A673 (cell line): ENCODE results near the gene KIF4B. TPM values are rescaled to one million over a fixed set of nuclear protein-coding genes. Genes with fewer than 3 reads are reported as not detected.

ENCODE experiments used
- BruUV-seq: library from RNA; stranded (reverse); fragments of 400-500 nt; replicated peaks from 2 replicates; lab custom pipeline; 2021; lab: Mats Ljungman, UMichigan
- CTCF ChIA-PET: fragments of 300-600 bp; sonication (Branson Sonifier 250); formaldehyde crosslinking; loops from one replicate; lab custom pipeline; 2022; ENCODE audit warnings: antibody characterized with exemption; lab: Charles Lee
- POLR2A ChIA-PET: fragments of 300-600 bp; sonication (Branson Sonifier 250); formaldehyde crosslinking; loops from one replicate; lab custom pipeline; 2022; ENCODE audit warnings: antibody characterized with exemption; ENCODE audit not compliant: low non-redundant PET; lab: Charles Lee
- DNase-seq: peaks from one replicate; pipeline ENCODE4 v3.0.0-alpha.2; 2015; ENCODE audit warnings: low spot score
- H3K27ac ChIP-seq: fragments of 200-600 bp; sonication (generic); 2 replicates; pipeline ENCODE4 v1.5.1; 2016; ENCODE audit warnings: mixed run types, low read depth, mild to moderate bottlenecking, mixed read lengths, antibody characterized with exemption, low read length; ENCODE audit not compliant: poor library complexity, severe bottlenecking
- H3K27me3 ChIP-seq: fragments of 200-600 bp; sonication (generic); replicated peaks from 2 replicates; pipeline ENCODE4 v1.6.1; 2017; ENCODE audit warnings: mixed run types, low read depth, mild to moderate bottlenecking, mixed read lengths, antibody characterized with exemption, low read length; ENCODE audit not compliant: insufficient read depth, poor library complexity
- H3K36me3 ChIP-seq: fragments of 200-600 bp; sonication (generic); 2 replicates; pipeline ENCODE4 v1.6.1; 2016; ENCODE audit warnings: mixed run types, mild to moderate bottlenecking, mixed read lengths, antibody characterized with exemption, low read length; ENCODE audit not compliant: insufficient read depth, poor library complexity, severe bottlenecking
- H3K4me1 ChIP-seq: fragments of 200-600 bp; sonication (generic); 2 replicates; pipeline ENCODE4 v1.6.1; 2017; ENCODE audit warnings: mixed run types, mild to moderate bottlenecking, mixed read lengths, antibody characterized with exemption, low read length; ENCODE audit not compliant: insufficient read depth, poor library complexity, severe bottlenecking
- H3K4me3 ChIP-seq: fragments of 200-600 bp; sonication (generic); 2 replicates; pipeline ENCODE4 v1.5.1; 2016; ENCODE audit warnings: low read depth, mixed run types, mild to moderate bottlenecking, mixed read lengths, low read length; ENCODE audit not compliant: poor library complexity, severe bottlenecking
- H3K9me3 ChIP-seq: fragments of 200-600 bp; sonication (generic); 2 replicates; pipeline ENCODE4 v1.6.1; 2016; ENCODE audit warnings: mixed run types, low read depth, mild to moderate bottlenecking, mixed read lengths, antibody characterized with exemption, low read length; ENCODE audit not compliant: poor library complexity, severe bottlenecking
- CTCF ChIP-seq: fragments of 300-800, 200-600 bp; sonication (generic); conservative IDR thresholded peaks from 2 replicates; pipeline ENCODE4 v1.5.1; 2017; ENCODE audit warnings: low read depth, mild to moderate bottlenecking, antibody characterized with exemption, low read length, moderate library complexity, mixed read lengths
- EZH2 ChIP-seq: fragments of 200-600 bp; sonication (generic); IDR thresholded peaks from 2 replicates; pipeline ENCODE4 v1.6.1; 2017; ENCODE audit warnings: borderline replicate concordance, low read depth, mild to moderate bottlenecking, mixed read lengths, antibody characterized with exemption, low read length; ENCODE audit not compliant: poor library complexity, severe bottlenecking
- intact Hi-C: fragments of 100-400 bp; cut with micrococcal nuclease; formaldehyde crosslinking; loops from one replicate; pipeline ENCODE4 v1.10.0; 2022; ENCODE audit not compliant: unreplicated experiment
- total RNA-seq: library from RNA; stranded (reverse); gene quantifications from 2 replicates; pipeline ENCODE4 v1.2.3, GENCODE V29; 2021

Gene KIF4B
- total RNA-seq, 1 experiment from 2014 or later, result 0.77 TPM

- Histone ChIP-seq H3K27ac (peak overlapping the region; percentile 93), H3K36me3 (no peaks in the 10 kb centered on the region), H3K9me3 (no peaks in the 10 kb centered on the region), H3K27me3 (no peaks in the 10 kb centered on the region), H3K4me1 (peaks cover 51% of the 10 kb centered on the region), H3K4me3 (no peak overlapping the region)
- POLR2A ChIA-PET, result no interaction called here
- DNase-seq, result no peak
- intact Hi-C loops, result loop anchor here (5.0 kb wide), 1 partner anchor 401 kb away; no protein-coding TSS in a partner anchor
- no TSS peak for BruUV-seq
- TF ChIP-seq EZH2, result no peak
- no peak for TF ChIP-seq CTCF
- CTCF ChIA-PET, result interaction anchor here (0.5 kb wide), 1 partner anchor 76 kb away, joined by 3 read pairs; no protein-coding TSS in a partner anchor
Measured at GRCh38 chr5:155047818-155048217, 34.3 kb downstream of the KIF4B start.

GRCh38 chr5:155049569-155050383, 36.2 kb downstream of the KIF4B start:
- Histone ChIP-seq H3K4me1 (peaks cover 68% of the 10 kb centered on the region), H3K27me3 (no peaks in the 10 kb centered on the region), H3K9me3 (no peaks in the 10 kb centered on the region), H3K36me3 (no peaks in the 10 kb centered on the region), H3K27ac (peak overlapping the region; percentile 93), H3K4me3 (no peak overlapping the region)
- peak; percentile 89 for DNase-seq
- peak; percentile 68 for TF ChIP-seq CTCF
- no peak for TF ChIP-seq EZH2
- POLR2A ChIA-PET, result interaction anchor here (0.7 kb wide), 1 partner anchor 42 kb away, joined by 23 read pairs; no protein-coding TSS in a partner anchor
- BruUV-seq, result TSS peak; percentile 92
- CTCF ChIA-PET, result interaction anchor here (0.9 kb wide), 1 partner anchor 399 kb away, joined by 5 read pairs; no protein-coding TSS in a partner anchor
- intact Hi-C loops, result loop anchor here (1.0 to 5.0 kb wide), 3 partner anchors 51 to 402 kb away; no protein-coding TSS in a partner anchor

GRCh38 chr5:155050384-155051019, 36.9 kb downstream of the KIF4B start:
- BruUV-seq, result no TSS peak
- H3K36me3 ChIP-seq, result no peaks in the 10 kb centered on the region
- H3K27me3 ChIP-seq, result no peaks in the 10 kb centered on the region
- H3K9me3 ChIP-seq, result no peaks in the 10 kb centered on the region
- ChIA-PET CTCF (interaction anchor here (0.9 kb wide), 1 partner anchor 400 kb away, joined by 5 read pairs; no protein-coding TSS in a partner anchor), POLR2A (interaction anchor here (0.7 kb wide), 2 partner anchors 42 to 55 kb away, joined by 19 to 23 read pairs; no protein-coding TSS in a partner anchor)
- intact Hi-C loops, result loop anchor here (1.0 kb wide), 2 partner anchors 52 to 57 kb away; no protein-coding TSS in a partner anchor
- TF ChIP-seq CTCF (no peak), EZH2 (no peak)
- peak overlapping the region; percentile 93 for H3K27ac ChIP-seq
- peak; percentile 86 for DNase-seq
- H3K4me3 ChIP-seq, result no peak overlapping the region
- H3K4me1 ChIP-seq, result peaks cover 70% of the 10 kb centered on the region
